K562 (cell line): ENCODE data around the gene CNTFR. TPM values are rescaled to one million over a fixed set of nuclear protein-coding genes. Genes with fewer than 3 reads are reported as not detected.

Experiments used
- ATAC-seq: fragments of 200-7000 bp; cut with Tn5 transposase; 3 replicates; pipeline ENCODE4 v1.9.1; 2020; ENCODE audit warnings: moderate library complexity
- BruUV-seq: library from RNA; stranded (reverse); fragments of 400-500 nt; replicated peaks from 2 replicates; lab custom pipeline; 2021; lab: Mats Ljungman, UMichigan
- CTCF ChIA-PET: fragments of 300-600 bp; formaldehyde crosslinking; extraction: SDS; loops from one replicate; lab custom pipeline; 2021; ENCODE audit warnings: low intra/inter-chr PET ratio; lab: Yijun Ruan, JAX
- POLR2A ChIA-PET: fragments of 300-600, 350-650 bp; sonication (Branson Sonifier 250); formaldehyde crosslinking; extraction: SDS; loops from one replicate; lab custom pipeline; 2021; ENCODE audit warnings: antibody characterized with exemption, inconsistent platforms; lab: Yijun Ruan, JAX
- DNase-seq, 4 experiments: peaks; one replicate each; pipeline versions ENCODE4 v3.0.0 to v3.0.0-alpha.2; 2011 to 2018; ENCODE audit warnings: low spot score in 3 of 4, mixed read lengths in 3 of 4; ENCODE audit errors: extremely low read depth in 1 of 4
- FAIRE-seq: peaks from 2 replicates; lab custom pipeline; 2011; peaks lifted over from hg19 to GRCh38; lab: Jason Lieb, UNC
- H2AFZ ChIP-seq: 2 replicates; pipeline ENCODE4 v1.6.0; 2011; ENCODE audit warnings: low read depth, low read length, control low read depth, inconsistent platforms
- H3K27ac ChIP-seq: fragments of 200-600 bp; 3 replicates; pipeline ENCODE4 v1.8.0; 2011; ENCODE audit warnings: low read depth, mild to moderate bottlenecking, control low read depth, inconsistent platforms, low read length, moderate library complexity, mixed read lengths; ENCODE audit errors: extremely low read depth
- H3K27me3 ChIP-seq, 2 experiments: fragments of 300-600 bp in 1 of 2; 2 replicates in 1 of 2; 3 replicates in 1 of 2; pipeline versions ENCODE4 v1.6.0 to v1.8.0; 2011; ENCODE audit warnings: inconsistent platforms in 2 of 2, low read length in 2 of 2, mild to moderate bottlenecking in 1 of 2, mixed read lengths in 1 of 2, moderate library complexity in 1 of 2; ENCODE audit not compliant: control insufficient read depth in 2 of 2, insufficient read depth in 2 of 2
- H3K36me3 ChIP-seq: fragments of 300-600 bp; 3 replicates; pipeline ENCODE4 v1.8.0; 2011; ENCODE audit warnings: mild to moderate bottlenecking, low read length, inconsistent platforms; ENCODE audit not compliant: control insufficient read depth, insufficient read depth
- H3K4me1 ChIP-seq, 2 experiments: fragments of 200-600 bp in 1 of 2; replicated peaks in 1 of 2; 2 replicates in 1 of 2; 3 replicates in 1 of 2; pipeline versions ENCODE4 v1.5.1 to v1.8.0; 2011; ENCODE audit warnings: inconsistent platforms in 2 of 2, low read length in 2 of 2, mild to moderate bottlenecking in 1 of 2, mixed read lengths in 1 of 2, moderate library complexity in 1 of 2; ENCODE audit not compliant: control insufficient read depth in 2 of 2, insufficient read depth in 2 of 2
- H3K4me2 ChIP-seq: 2 replicates; pipeline ENCODE4 v1.6.1; 2011; ENCODE audit warnings: low read length, control low read depth, inconsistent platforms, mixed read lengths; ENCODE audit not compliant: insufficient read depth
- H3K4me3 ChIP-seq: fragments of 200-600 bp; sonication (generic), shearing (Covaris generic); 2 replicates; pipeline ENCODE4 v1.5.1; 2016; ENCODE audit warnings: control low read depth, inconsistent platforms
- H3K79me2 ChIP-seq: fragments of 200-600 bp; 3 replicates; pipeline ENCODE4 v1.8.0; 2011; ENCODE audit warnings: low read length, inconsistent platforms; ENCODE audit not compliant: control insufficient read depth, insufficient read depth
- H3K9ac ChIP-seq, 2 experiments: 2 replicates each; pipeline versions ENCODE4 v1.6.0 to v1.6.1; 2011; ENCODE audit warnings: low read depth in 2 of 2, low read length in 2 of 2, control low read depth in 1 of 2, inconsistent platforms in 1 of 2, mild to moderate bottlenecking in 1 of 2, mixed read lengths in 1 of 2; ENCODE audit not compliant: insufficient read depth in 1 of 2
- H3K9me1 ChIP-seq: one replicate; pipeline ENCODE4 v1.6.0; 2011; ENCODE audit warnings: inconsistent platforms, mild to moderate bottlenecking, low read length, moderate library complexity; ENCODE audit not compliant: control insufficient read depth, insufficient read depth
- H3K9me3 ChIP-seq: replicated peaks from 2 replicates; pipeline ENCODE4 v1.5.1; 2011; ENCODE audit warnings: low read depth, low read length, inconsistent platforms; ENCODE audit not compliant: control insufficient read depth, insufficient read depth
- H4K20me1 ChIP-seq: replicated peaks from 2 replicates; pipeline ENCODE4 v1.6.1; 2011; ENCODE audit warnings: low read length, inconsistent platforms, mixed read lengths; ENCODE audit not compliant: control insufficient read depth, insufficient read depth
- L3MBTL2 ChIP-seq: fragments of 450-650 bp; IDR thresholded peaks from 2 replicates; pipeline ENCODE4 v1.6.1; 2016; ENCODE audit warnings: mild to moderate bottlenecking, moderate library complexity
- RAD21 ChIP-seq, 2 experiments: fragments of 250-450 bp in 1 of 2; fragments of 450-650 bp in 1 of 2; sonication (Bioruptor Pico) in 1 of 2; formaldehyde crosslinking in 1 of 2; IDR thresholded peaks in 1 of 2; conservative IDR thresholded peaks in 1 of 2; 2 replicates each; pipeline versions ENCODE4 v1.4.0 to v1.8.0; 2020 to 2022; ENCODE audit warnings: mild to moderate bottlenecking in 2 of 2, moderate library complexity in 1 of 2
- ZC3H4 ChIP-seq: sonication (generic); formaldehyde crosslinking; IDR thresholded peaks from 2 replicates; pipeline ENCODE4 v1.9.0; 2021; ENCODE audit warnings: missing genetic modification reagents, borderline replicate concordance
- ZFX ChIP-seq: sonication (generic); formaldehyde crosslinking; IDR thresholded peaks from 2 replicates; pipeline ENCODE4 v1.8.0; 2022; ENCODE audit warnings: mild to moderate bottlenecking, missing genetic modification reagents, moderate library complexity
- WGBS: fragments of 100-300 bp; shearing (Covaris generic); methylation state at CpG from one replicate; pipeline ENCODE4 v1.1.6; 2016; ENCODE audit warnings: low coverage, mixed read lengths; ENCODE audit not compliant: insufficient coverage; ENCODE audit errors: missing lambda C conversion rate; 5-methylcytosine and 5-hydroxymethylcytosine counted together
- in situ Hi-C: fragments of 300-500 bp; cut with MboI; formaldehyde crosslinking; loops from 4 replicates; pipeline ENCODE4 v1.15.0; 2018; ENCODE audit warnings: inconsistent platforms, mixed read lengths
- intact Hi-C: fragments of 100-400 bp; cut with micrococcal nuclease; formaldehyde crosslinking; loops from 2 replicates; pipeline ENCODE4 v1.14.2; 2022
- polyA plus RNA-seq, 8 experiments: library from polyadenylated mRNA; depleted of rRNA in 4 of 8; stranded (reverse) in 5 of 8; unstranded in 3 of 8; fragments of >200 nt; fragmentation: Nextera tagmentation in 2 of 8; fragmentation: Illumina TruSeq in 1 of 8; extraction: Ambion mirVana in 2 of 8; extraction: Trizol in 1 of 8; gene quantifications; 2 replicates each; pipeline versions ENCODE4 v1.2.1 to v1.2.3, GENCODE V29; 2011 to 2014; ENCODE audit warnings: inconsistent platforms in 1 of 8, missing spikeins in 1 of 8
- total RNA-seq, 7 experiments: library from RNA; depleted of rRNA in 6 of 7; stranded (reverse); fragments of >200 nt in 6 of 7; fragmentation: Illumina TruSeq in 2 of 7; extraction: Trizol in 2 of 7; gene quantifications; 2 replicates each; pipeline versions ENCODE4 v1.2.1 to v1.2.3, GENCODE V29; 2011 to 2021; ENCODE audit warnings: low replicate concordance in 1 of 7
- TF ChIP-seq, protein P1 (sequence below): fragments of 250-450 bp; sonication (Bioruptor Pico); IDR thresholded peaks from 2 replicates; pipeline ENCODE4 v1.8.0; 2021; ENCODE audit warnings: mild to moderate bottlenecking, moderate library complexity
- TF ChIP-seq, protein P2 (sequence below): IDR thresholded peaks from 3 replicates; pipeline ENCODE4 v1.6.1; 2011; ENCODE audit warnings: borderline replicate concordance, mild to moderate bottlenecking, moderate library complexity; ENCODE audit not compliant: insufficient read length; ENCODE audit errors: extremely low read depth
- TF ChIP-seq, protein P3 (sequence below): fragments of 250-450 bp; sonication (Bioruptor Pico); IDR thresholded peaks from 2 replicates; pipeline ENCODE4 v1.8.0; 2022; ENCODE audit warnings: moderate library complexity, mild to moderate bottlenecking, inconsistent platforms

The CNTFR gene
- total and polyA plus RNA-seq, 9 of the 15 experiments (the other 6 are each of a cell fraction or from before 2014, with no cell fraction given), result not detected

DNA sequence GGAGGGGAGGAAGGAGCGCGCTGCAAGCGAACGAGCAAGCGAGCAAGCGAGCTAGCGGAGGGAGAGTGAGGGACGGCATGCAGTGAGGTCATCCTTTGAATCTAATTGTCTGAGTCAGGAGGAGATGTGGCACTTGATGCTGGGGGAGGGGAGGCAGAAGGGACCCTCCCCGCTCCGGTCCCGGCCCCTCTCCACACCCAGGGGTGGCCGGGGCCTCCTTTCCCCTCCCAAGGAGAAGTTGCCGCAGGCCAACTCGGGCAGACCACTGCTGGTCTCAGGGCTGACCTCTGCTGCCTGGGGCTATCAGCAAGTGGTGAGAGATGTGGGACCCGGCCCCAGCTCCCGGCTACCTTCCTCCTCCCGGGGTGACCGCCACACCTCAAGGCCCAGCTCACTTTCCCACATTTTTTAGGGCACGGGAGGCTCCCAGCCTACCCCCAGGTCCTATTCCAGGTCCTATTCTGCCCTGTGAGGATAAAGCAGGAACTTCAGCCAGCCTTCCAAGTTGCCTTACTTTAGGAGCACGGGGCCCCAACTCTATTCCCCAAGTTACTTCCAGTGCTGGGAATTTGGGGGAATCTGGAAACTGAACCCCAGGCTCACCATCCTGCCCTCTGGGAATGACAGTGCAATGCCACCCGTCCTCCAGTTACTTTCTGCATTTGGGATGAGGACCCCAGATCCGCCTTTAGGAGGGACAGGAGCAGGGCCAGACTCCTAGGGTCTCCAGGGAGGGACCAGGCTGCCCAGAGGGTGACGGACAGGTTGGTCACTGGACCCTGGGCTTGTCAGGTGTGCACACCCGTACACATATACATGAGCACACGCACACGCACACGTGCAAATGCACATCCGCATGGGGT is 11.1 kb downstream of the CNTFR start:
- in situ Hi-C loops, result no loop called here
- TF ChIP-seq ZC3H4 (no peak), L3MBTL2 (no peak), RAD21 (CRISPR knock-in tag; conservative IDR thresholded peaks at IDR 0.05 in 1 of 2, IDR thresholded peaks at IDR 0.05 in 1 of 2) (no peak), ZFX (CRISPR knock-in tag) (no peak)
- TF ChIP-seq, protein P1, sequence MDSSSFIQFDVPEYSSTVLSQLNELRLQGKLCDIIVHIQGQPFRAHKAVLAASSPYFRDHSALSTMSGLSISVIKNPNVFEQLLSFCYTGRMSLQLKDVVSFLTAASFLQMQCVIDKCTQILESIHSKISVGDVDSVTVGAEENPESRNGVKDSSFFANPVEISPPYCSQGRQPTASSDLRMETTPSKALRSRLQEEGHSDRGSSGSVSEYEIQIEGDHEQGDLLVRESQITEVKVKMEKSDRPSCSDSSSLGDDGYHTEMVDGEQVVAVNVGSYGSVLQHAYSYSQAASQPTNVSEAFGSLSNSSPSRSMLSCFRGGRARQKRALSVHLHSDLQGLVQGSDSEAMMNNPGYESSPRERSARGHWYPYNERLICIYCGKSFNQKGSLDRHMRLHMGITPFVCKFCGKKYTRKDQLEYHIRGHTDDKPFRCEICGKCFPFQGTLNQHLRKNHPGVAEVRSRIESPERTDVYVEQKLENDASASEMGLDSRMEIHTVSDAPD, result no peak
- TF ChIP-seq, protein P2, sequence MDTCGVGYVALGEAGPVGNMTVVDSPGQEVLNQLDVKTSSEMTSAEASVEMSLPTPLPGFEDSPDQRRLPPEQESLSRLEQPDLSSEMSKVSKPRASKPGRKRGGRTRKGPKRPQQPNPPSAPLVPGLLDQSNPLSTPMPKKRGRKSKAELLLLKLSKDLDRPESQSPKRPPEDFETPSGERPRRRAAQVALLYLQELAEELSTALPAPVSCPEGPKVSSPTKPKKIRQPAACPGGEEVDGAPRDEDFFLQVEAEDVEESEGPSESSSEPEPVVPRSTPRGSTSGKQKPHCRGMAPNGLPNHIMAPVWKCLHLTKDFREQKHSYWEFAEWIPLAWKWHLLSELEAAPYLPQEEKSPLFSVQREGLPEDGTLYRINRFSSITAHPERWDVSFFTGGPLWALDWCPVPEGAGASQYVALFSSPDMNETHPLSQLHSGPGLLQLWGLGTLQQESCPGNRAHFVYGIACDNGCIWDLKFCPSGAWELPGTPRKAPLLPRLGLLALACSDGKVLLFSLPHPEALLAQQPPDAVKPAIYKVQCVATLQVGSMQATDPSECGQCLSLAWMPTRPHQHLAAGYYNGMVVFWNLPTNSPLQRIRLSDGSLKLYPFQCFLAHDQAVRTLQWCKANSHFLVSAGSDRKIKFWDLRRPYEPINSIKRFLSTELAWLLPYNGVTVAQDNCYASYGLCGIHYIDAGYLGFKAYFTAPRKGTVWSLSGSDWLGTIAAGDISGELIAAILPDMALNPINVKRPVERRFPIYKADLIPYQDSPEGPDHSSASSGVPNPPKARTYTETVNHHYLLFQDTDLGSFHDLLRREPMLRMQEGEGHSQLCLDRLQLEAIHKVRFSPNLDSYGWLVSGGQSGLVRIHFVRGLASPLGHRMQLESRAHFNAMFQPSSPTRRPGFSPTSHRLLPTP, result no peak
- TF ChIP-seq, protein P3, sequence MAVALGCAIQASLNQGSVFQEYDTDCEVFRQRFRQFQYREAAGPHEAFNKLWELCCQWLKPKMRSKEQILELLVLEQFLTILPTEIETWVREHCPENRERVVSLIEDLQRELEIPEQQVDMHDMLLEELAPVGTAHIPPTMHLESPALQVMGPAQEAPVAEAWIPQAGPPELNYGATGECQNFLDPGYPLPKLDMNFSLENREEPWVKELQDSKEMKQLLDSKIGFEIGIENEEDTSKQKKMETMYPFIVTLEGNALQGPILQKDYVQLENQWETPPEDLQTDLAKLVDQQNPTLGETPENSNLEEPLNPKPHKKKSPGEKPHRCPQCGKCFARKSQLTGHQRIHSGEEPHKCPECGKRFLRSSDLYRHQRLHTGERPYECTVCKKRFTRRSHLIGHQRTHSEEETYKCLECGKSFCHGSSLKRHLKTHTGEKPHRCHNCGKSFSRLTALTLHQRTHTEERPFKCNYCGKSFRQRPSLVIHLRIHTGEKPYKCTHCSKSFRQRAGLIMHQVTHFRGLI (CRISPR knock-in tag), result no peak
- no peaks in the 10 kb centered on the region for H3K36me3 ChIP-seq
- ATAC-seq (peak; percentile 41; the same call in 1 of the 3 replicates), FAIRE-seq (no peak), DNase-seq (no peak)
- H2AFZ ChIP-seq, result no peak overlapping the region
- ChIA-PET POLR2A (no interaction called here), CTCF (no interaction called here)
- intact Hi-C loops, result no loop called here
- H3K4me3 ChIP-seq, result no peak overlapping the region
- H4K20me1 ChIP-seq, result peaks cover 2% of the 10 kb centered on the region
- no peaks in the 10 kb centered on the region for H3K79me2 ChIP-seq
- peaks cover 6 to 59% of the 10 kb centered on the region in 2 experiments; a peak in 4 of 5 replicates for H3K27me3 ChIP-seq
- H3K9ac ChIP-seq, result no peak overlapping the region
- H3K9me3 ChIP-seq, result no peaks in the 10 kb centered on the region
- no TSS peak for BruUV-seq
- peaks cover 0 to 7% of the 10 kb centered on the region in 2 experiments; a peak in 2 of 5 replicates for H3K4me1 ChIP-seq
- H3K27ac ChIP-seq, result no peak overlapping the region
- WGBS, result 1% methylated on average over 8 of the region's 28 CpGs
- H3K4me2 ChIP-seq, result no peak overlapping the region
- no peaks in the 10 kb centered on the region for H3K9me1 ChIP-seq
